ENCODE measurements around the gene ATP6V1B1.

DNA sequence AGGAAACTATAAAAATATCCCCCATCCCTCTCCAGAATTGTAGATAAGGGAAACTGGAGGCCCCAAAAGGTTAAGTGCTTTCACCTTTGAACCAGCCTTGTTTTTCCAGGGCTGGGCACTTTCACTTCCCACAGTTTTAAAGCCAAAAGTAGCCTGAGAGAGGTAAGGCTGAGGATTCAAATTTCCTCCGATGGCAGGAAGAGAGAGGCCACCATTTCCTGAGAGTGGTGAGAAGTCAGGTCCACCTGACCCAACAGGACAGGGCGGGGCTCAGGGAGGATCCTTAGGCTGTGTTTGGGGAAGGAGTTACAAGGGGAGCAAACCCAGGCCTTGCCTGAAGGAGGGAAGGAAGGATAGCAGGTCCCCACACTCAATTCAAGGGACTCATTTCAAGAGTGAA lies 63.7 kb downstream of the ATP6V1B1 start:
- TF ChIP-seq, protein P1, sequence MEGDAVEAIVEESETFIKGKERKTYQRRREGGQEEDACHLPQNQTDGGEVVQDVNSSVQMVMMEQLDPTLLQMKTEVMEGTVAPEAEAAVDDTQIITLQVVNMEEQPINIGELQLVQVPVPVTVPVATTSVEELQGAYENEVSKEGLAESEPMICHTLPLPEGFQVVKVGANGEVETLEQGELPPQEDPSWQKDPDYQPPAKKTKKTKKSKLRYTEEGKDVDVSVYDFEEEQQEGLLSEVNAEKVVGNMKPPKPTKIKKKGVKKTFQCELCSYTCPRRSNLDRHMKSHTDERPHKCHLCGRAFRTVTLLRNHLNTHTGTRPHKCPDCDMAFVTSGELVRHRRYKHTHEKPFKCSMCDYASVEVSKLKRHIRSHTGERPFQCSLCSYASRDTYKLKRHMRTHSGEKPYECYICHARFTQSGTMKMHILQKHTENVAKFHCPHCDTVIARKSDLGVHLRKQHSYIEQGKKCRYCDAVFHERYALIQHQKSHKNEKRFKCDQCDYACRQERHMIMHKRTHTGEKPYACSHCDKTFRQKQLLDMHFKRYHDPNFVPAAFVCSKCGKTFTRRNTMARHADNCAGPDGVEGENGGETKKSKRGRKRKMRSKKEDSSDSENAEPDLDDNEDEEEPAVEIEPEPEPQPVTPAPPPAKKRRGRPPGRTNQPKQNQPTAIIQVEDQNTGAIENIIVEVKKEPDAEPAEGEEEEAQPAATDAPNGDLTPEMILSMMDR (IDR thresholded peaks at IDR 0.05; ENCODE audit: low read length): no peak
- no peak for TF ChIP-seq EZH2 (IDR thresholded peaks at IDR 0.05; ENCODE audit: borderline replicate concordance, low read length)

All from OCI-LY1 (cell line).